Liver (tissue), 9 donors: ENCODE results near the gene FAM210A. TPM values are rescaled to one million over a fixed set of nuclear protein-coding genes. Genes with fewer than 3 reads are reported as not detected.
A peak's percentile ranks its signal among the peaks of the same experiment; 100 is the strongest.

Experiments
- DNase-seq: peaks from one replicate; pipeline ENCODE4 v3.0.0-alpha.2; 2017; ENCODE audit warnings: low spot score
- H3K27ac ChIP-seq, 2 donors: one replicate each; pipeline ENCODE4 v1.7.0; 2013; ENCODE audit warnings: inconsistent platforms in 2 of 2, low read length in 2 of 2, control low read depth in 1 of 2, low read depth in 1 of 2, mild to moderate bottlenecking in 1 of 2
- H3K27me3 ChIP-seq, 4 donors: one replicate each; pipeline versions ENCODE4 v1.6.1 to v1.7.0; 2013; ENCODE audit warnings: low read length in 3 of 4, inconsistent platforms in 1 of 4, mild to moderate bottlenecking in 1 of 4, moderate library complexity in 1 of 4; ENCODE audit not compliant: control insufficient read depth in 4 of 4, insufficient read depth in 4 of 4
- H3K36me3 ChIP-seq, 4 donors: one replicate each; pipeline versions ENCODE4 v1.6.1 to v1.7.0; 2013; ENCODE audit warnings: low read length in 3 of 4, mild to moderate bottlenecking in 3 of 4, low read depth in 1 of 4, moderate library complexity in 1 of 4; ENCODE audit not compliant: control insufficient read depth in 4 of 4, insufficient read depth in 3 of 4
- H3K4me1 ChIP-seq, 4 donors: one replicate each; pipeline versions ENCODE4 v1.6.1 to v1.7.0; 2013; ENCODE audit warnings: low read length in 3 of 4, mild to moderate bottlenecking in 3 of 4, moderate library complexity in 1 of 4; ENCODE audit not compliant: control insufficient read depth in 4 of 4, insufficient read depth in 4 of 4
- H3K4me3 ChIP-seq, 3 donors: one replicate each; pipeline versions ENCODE4 v1.6.1 to v1.7.0; 2013; ENCODE audit warnings: low read length in 3 of 3, control low read depth in 1 of 3, low read depth in 1 of 3, mild to moderate bottlenecking in 1 of 3
- H3K9ac ChIP-seq, 2 donors: one replicate each; pipeline ENCODE4 v1.7.0; 2013; ENCODE audit warnings: low read length in 2 of 2, mild to moderate bottlenecking in 2 of 2, moderate library complexity in 2 of 2, control low read depth in 1 of 2, low read depth in 1 of 2
- H3K9me3 ChIP-seq, 4 donors: one replicate each; pipeline versions ENCODE4 v1.6.1 to v1.7.0; 2013; ENCODE audit warnings: low read length in 3 of 4; ENCODE audit not compliant: control insufficient read depth in 4 of 4
- CTCF ChIP-seq: fragments of 150-350 bp; IDR thresholded peaks from 2 replicates; pipeline ENCODE4 v1.5.1; 2017; ENCODE audit warnings: improper control_type of control experiment, low read depth, low read length; ENCODE audit not compliant: missing input control
- EGR1 ChIP-seq, 2 donors: IDR thresholded peaks; 2 replicates each; pipeline ENCODE4 v1.6.1; 2016 to 2018; ENCODE audit warnings: antibody characterized with exemption in 2 of 2, low read depth in 2 of 2
- FOXA1 ChIP-seq: IDR thresholded peaks from 2 replicates; pipeline ENCODE4 v1.6.1; 2016; ENCODE audit warnings: antibody characterized with exemption
- HNF4A ChIP-seq, 2 donors: conservative IDR thresholded peaks; 2 replicates each; pipeline ENCODE4 v1.6.1; 2016; ENCODE audit warnings: antibody characterized with exemption in 2 of 2, mild to moderate bottlenecking in 2 of 2
- MAX ChIP-seq: IDR thresholded peaks from 2 replicates; pipeline ENCODE4 v1.6.1; 2016; ENCODE audit warnings: antibody characterized with exemption
- RAD21 ChIP-seq, 2 donors: IDR thresholded peaks; 2 replicates each; pipeline ENCODE4 v1.6.1; 2016; ENCODE audit warnings: antibody characterized with exemption in 2 of 2, mild to moderate bottlenecking in 2 of 2
- SP1 ChIP-seq: IDR thresholded peaks from 2 replicates; pipeline ENCODE4 v1.6.1; 2018; ENCODE audit warnings: antibody characterized with exemption, mild to moderate bottlenecking
- YY1 ChIP-seq: IDR thresholded peaks from 2 replicates; pipeline ENCODE4 v1.6.1; 2016; ENCODE audit warnings: antibody characterized with exemption, mild to moderate bottlenecking
- WGBS: extraction: QIAGEN DNeasy Blood & Tissue Kit; methylation state at CpG from one replicate; pipeline ENCODE4 v1.1.7; 2013; 5-methylcytosine and 5-hydroxymethylcytosine counted together
- polyA plus RNA-seq, 2 donors: library from polyadenylated mRNA; stranded (reverse) in 1 of 2; unstranded in 1 of 2; fragments of 200-250 nt in 1 of 2; fragments of >200 nt in 1 of 2; fragmentation: Nextera tagmentation in 1 of 2; extraction: Ambion mirVana in 1 of 2; gene quantifications; one replicate each; pipeline versions ENCODE4 v1.2.1 to v1.2.3, GENCODE V29; 2013 to 2015
- total RNA-seq, 2 donors: library from RNA; depleted of rRNA; stranded (reverse); fragments of >200 nt; gene quantifications; one replicate each; pipeline ENCODE4 v1.2.3, GENCODE V29; 2014
- TF ChIP-seq, protein P1 (sequence below): IDR thresholded peaks from 2 replicates; pipeline ENCODE4 v1.6.1; 2016; ENCODE audit warnings: antibody characterized with exemption
- TF ChIP-seq, protein P2 (sequence below): IDR thresholded peaks from 2 replicates; pipeline ENCODE4 v1.6.1; 2016; ENCODE audit warnings: antibody characterized with exemption, mild to moderate bottlenecking
- TF ChIP-seq, protein P3 (sequence below): IDR thresholded peaks from 2 replicates; pipeline ENCODE4 v1.6.1; 2016; ENCODE audit warnings: antibody characterized with exemption
- donor health status: healthy.
- donor health status: healthy.
- donor health status: healthy.
- donor health status: healthy.
- donor health status: healthy.

FAM210A gene
- total and polyA plus RNA-seq, 4 donors, result 10.5 to 18.3 (median 12.5) TPM

DNA sequence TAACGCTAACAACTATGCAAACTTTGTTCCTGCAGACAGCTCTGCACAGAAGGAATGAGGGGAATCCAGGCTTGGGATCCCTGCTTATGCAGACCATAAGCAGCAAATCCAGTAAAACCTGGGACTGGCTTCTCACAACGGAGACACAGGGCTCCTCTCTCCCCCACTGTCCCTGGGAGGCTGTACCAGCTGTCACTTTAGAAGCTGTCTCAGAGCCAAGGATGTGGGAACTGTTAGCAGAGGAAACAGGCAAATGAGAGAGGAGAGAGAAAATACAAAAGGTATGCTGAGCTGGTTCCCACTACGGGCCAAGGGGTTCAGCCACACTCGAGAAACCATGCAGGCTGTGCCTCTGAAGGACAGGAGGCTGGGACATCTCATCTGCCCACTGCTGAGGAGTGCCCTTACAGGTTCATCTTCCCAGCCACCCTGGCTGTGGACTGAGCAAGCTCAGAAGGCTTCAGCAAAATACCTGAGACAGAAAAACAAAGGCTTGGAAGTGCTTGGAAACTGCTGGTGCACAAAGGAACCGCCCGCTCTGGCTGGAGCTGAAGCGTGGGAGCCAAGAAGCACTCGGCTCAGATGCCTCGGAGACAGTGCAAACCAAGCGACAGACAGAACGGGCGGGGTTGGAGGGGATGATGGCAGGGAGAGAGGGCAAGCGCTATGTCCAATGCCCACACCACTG lies 72.5 kb downstream of the FAM210A start (continued):
- TF ChIP-seq MAX (no peak), SP1 (no peak), CTCF (no peak), YY1 (no peak)

- no peak overlapping the region for H3K27ac ChIP-seq
- peaks cover 0 to 4% (median 0%) of the 10 kb centered on the region in 4 donors for H3K4me1 ChIP-seq
- DNase-seq, result no peak
- H3K4me3 ChIP-seq, result no peak overlapping the region
- no peak overlapping the region for H3K9ac ChIP-seq
- peaks cover 0 to 11% (median 11%) of the 10 kb centered on the region in 4 donors for H3K36me3 ChIP-seq
- WGBS, result 80% methylated on average over 23 of the region's 23 CpGs
- H3K9me3 ChIP-seq, result no peaks in the 10 kb centered on the region
- TF ChIP-seq, protein P1, sequence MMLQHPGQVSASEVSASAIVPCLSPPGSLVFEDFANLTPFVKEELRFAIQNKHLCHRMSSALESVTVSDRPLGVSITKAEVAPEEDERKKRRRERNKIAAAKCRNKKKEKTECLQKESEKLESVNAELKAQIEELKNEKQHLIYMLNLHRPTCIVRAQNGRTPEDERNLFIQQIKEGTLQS, result no peak
- TF ChIP-seq EGR1 (IDR thresholded peaks at IDR 0.05; ENCODE audit: low read depth in 2 of 2) (no peak), RAD21 (IDR thresholded peaks at IDR 0.05) (no peak), FOXA1 (no peak), YY1 (no peak), HNF4A (conservative IDR thresholded peaks at IDR 0.05) (peak; percentile 43 to 61)
- TF ChIP-seq, protein P2, sequence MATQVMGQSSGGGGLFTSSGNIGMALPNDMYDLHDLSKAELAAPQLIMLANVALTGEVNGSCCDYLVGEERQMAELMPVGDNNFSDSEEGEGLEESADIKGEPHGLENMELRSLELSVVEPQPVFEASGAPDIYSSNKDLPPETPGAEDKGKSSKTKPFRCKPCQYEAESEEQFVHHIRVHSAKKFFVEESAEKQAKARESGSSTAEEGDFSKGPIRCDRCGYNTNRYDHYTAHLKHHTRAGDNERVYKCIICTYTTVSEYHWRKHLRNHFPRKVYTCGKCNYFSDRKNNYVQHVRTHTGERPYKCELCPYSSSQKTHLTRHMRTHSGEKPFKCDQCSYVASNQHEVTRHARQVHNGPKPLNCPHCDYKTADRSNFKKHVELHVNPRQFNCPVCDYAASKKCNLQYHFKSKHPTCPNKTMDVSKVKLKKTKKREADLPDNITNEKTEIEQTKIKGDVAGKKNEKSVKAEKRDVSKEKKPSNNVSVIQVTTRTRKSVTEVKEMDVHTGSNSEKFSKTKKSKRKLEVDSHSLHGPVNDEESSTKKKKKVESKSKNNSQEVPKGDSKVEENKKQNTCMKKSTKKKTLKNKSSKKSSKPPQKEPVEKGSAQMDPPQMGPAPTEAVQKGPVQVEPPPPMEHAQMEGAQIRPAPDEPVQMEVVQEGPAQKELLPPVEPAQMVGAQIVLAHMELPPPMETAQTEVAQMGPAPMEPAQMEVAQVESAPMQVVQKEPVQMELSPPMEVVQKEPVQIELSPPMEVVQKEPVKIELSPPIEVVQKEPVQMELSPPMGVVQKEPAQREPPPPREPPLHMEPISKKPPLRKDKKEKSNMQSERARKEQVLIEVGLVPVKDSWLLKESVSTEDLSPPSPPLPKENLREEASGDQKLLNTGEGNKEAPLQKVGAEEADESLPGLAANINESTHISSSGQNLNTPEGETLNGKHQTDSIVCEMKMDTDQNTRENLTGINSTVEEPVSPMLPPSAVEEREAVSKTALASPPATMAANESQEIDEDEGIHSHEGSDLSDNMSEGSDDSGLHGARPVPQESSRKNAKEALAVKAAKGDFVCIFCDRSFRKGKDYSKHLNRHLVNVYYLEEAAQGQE, result no peak
- TF ChIP-seq, protein P3, sequence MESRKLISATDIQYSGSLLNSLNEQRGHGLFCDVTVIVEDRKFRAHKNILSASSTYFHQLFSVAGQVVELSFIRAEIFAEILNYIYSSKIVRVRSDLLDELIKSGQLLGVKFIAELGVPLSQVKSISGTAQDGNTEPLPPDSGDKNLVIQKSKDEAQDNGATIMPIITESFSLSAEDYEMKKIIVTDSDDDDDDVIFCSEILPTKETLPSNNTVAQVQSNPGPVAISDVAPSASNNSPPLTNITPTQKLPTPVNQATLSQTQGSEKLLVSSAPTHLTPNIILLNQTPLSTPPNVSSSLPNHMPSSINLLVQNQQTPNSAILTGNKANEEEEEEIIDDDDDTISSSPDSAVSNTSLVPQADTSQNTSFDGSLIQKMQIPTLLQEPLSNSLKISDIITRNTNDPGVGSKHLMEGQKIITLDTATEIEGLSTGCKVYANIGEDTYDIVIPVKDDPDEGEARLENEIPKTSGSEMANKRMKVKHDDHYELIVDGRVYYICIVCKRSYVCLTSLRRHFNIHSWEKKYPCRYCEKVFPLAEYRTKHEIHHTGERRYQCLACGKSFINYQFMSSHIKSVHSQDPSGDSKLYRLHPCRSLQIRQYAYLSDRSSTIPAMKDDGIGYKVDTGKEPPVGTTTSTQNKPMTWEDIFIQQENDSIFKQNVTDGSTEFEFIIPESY, result no peak
- no peaks in the 10 kb centered on the region for H3K27me3 ChIP-seq
Observed at GRCh38 chr18:13649397-13650390, 76.7 kb downstream of the FAM210A start.
